NCI-H128 (cell line): Measurements from ENCODE around the gene PARD3.
A peak's percentile ranks its signal among the peaks of the same experiment; 100 is the strongest.
"Not testable (repeated sequence)": the region's sequence is repeated elsewhere in the genome, so short reads cannot be mapped to it uniquely, and the experiment has no call there.

ENCODE experiments used
- DNase-seq: peaks from one replicate; lab custom pipeline; 2025; ENCODE audit not compliant: unreplicated experiment; lab: John Stamatoyannopoulos, UW

Gene PARD3

DNA sequence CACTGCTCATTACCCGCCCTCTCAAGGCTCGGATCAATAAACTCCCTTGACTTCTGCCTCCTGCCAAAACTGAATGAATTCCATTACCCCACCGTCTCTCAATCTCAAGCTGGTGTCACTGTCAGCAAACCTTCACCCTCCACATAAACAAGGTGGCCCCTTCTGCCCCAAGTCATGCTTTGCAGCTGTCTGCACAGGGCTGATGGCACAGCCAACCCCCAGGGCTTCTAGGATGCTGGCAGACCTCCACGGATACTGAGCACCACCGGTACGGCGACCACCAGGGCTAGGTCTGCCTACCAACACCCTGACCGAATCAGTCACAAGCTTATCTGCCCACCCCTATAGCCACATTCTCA is 46.1 kb downstream of the PARD3 start:
- DNase-seq, result no peak

DNA sequence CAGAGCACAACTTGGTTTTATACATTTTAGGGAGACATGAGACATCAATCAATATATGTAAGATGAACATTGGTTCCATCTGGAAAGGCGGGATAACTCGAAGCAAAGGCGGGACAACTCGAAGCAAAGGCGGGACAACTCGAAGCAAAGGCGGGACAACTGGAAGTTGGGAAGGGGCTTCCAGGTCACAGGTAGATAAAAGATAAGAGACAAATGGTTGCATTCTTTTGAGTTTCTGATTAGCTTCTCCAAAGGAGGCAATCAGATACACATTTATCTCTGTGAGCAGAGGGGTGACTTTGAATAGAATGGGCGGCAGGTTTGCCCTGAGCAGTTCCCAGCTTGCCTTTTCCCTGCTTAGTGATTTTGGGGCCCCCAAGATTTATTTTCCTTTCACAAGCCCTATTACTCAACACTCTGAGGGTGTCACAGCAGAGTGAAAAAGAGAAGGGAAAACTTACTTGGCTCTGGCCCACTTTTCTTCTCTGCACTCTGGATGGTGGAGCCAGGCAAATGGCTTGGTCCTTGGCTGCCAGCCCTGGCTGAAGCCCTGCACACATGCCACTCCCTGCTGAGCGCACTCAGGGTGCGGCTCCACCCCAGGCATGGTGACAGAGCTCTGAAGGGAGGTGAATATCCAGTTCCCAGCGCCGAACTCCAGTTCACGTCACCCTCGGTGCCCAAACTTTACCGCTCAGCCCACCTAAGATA is 46.7 kb downstream of the PARD3 start:
- DNase-seq, result peak; percentile 9

GRCh38 chr10:34766811-34767494 is 48.1 kb downstream of the PARD3 start:
- DNase-seq, result no peak

GRCh38 chr10:34766266-34766600 is 48.9 kb downstream of the PARD3 start:
- DNase-seq, result no peak

DNA sequence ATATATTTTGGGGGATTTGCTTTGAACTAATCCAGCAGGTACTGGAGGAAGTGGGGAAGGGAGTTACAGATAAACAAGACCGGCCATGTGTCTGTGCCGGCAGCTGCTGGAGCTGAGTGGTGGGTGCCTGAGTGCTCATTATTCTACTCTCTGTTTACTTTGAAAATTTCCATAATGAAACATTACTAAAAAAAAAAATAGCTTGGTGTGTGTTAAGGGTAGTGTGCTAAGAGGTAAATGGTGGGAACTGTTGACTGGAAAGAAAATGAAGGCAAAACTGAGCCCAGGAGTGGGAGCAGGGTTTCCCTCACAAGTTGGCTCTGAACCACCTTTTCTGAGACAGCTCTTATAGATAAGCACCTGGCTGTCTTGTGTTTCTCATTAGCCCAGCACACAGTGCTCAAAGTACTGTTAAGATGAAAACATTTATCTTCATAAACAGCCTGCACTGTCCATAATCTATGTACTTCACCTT is 50.6 kb downstream of the PARD3 start:
- DNase-seq, result no peak

DNA sequence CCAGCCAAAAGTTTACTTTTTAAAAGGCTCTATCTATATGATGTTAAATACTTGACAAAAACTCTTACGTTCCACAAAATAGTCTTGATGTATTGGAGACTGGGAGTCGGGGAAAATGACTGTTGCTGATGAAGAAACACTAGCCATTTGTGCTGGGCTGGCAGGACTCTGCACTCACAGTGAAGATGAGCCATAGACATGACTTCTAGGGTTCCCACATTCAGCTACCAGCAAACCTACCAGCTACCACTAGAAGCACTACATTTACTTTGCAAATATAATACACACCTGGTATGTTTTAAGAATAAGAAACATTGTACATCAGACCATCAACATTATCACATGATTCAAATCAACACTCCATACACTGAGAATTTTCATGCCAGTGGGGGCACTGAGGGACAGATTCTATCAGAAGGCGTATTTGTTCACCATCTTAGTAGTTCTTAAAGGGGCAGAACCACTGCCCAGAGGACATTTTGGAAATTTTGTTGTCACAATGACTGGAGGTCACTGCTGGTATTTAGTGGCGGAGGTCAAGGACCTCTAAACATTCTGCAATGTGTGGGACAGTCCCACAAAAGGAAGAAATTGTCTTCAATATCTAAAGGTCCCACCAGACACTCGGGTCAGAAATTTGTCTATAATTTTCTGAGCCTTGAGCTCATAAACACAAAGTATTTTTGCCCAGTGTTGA is 52.3 kb downstream of the PARD3 start:
- DNase-seq, result no peak

DNA sequence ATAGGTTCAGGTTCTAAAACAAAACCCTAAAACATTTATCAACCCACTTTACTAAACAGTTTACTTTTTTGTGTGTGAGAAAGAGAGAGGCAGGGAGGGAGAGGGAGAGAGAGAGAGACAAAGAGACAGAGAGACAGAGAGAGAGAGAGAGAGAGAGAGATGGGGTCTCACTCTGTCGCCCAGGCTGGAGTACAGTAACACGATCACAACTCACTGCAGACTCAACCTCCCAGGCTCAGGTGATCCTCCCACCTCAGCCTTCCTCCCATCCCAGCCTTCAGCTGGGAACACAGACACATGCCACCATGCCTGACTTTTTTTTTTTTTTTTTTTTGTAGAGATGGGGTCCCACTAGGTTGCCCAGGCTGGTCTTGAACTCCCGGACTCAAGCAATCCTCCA is 52.9 kb downstream of the PARD3 start:
- no peak for DNase-seq

DNA sequence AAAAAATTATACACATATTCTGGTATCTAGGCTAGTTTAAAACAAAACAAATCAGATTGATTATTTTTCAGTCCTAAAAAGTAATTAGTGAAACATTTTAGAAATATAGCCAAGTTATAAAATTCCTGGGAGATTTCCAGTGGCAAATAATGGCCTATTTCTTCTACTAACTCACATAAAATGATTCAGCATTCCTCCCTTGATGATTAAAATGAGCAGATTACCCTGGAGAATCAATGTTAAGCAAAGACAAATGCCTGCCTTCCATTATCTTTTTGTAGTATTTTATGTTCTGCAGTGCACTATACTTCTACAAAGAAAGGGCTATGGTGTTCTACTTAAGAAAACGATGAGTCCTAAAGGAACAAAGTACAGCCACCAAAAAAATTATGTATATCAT is 53.6 kb downstream of the PARD3 start:
- no peak for DNase-seq

- DNase-seq, result no peak
Measured at GRCh38 chr10:34760606-34761005, 54.5 kb downstream of the PARD3 start.

- DNase-seq, result no peak
Measured at GRCh38 chr10:34759837-34760215, 55.3 kb downstream of the PARD3 start.

- no peak for DNase-seq
Measured at GRCh38 chr10:34759161-34759836, 55.8 kb downstream of the PARD3 start.

DNA sequence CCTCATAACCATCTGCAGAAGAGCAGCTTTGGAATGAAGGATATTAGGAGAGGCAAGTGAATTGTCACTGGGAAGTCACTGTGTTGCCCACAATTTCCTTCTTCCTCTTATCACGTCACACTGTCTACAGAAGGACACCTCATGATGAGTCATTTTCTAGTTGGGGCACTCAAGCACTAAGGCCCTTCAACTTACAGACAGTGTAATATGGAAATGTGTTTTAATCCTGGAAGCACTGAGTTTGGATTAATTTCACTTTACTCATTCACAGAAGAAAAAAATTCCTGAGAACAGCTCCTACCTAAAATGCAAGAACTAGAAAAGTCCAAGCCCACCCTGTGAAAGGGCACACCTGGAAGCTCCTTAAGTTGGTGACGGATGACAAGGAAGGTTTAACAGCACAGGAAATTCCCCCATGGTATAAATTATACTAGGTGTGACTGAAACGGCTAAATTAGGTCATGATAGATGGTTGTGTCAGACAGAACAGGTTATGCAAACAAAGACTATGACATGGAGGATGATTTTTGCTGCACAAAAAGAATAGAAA is 56.6 kb downstream of the PARD3 start:
- no peak for DNase-seq

DNA sequence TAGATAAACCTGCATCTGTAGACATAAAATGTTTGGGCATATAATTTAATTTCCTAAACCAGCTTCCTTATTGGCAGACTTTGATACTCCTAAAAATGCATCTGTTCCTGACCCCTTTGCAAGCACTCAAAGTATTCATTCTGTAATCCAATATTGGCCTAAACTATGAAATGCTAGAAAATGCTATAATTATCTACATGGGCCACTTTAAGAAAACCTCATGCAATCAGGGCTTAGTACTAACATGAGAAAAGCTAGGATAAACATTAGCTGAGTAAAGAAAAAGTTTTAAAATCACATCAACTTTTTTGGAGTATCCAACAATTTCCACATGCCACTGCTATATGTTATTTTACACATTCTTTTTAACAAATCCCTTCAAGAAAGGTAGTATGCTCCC is 57.2 kb downstream of the PARD3 start:
- no peak for DNase-seq

GRCh38 chr10:34757181-34757580 is 57.9 kb downstream of the PARD3 start:
- DNase-seq, result not testable (repeated sequence)

DNA sequence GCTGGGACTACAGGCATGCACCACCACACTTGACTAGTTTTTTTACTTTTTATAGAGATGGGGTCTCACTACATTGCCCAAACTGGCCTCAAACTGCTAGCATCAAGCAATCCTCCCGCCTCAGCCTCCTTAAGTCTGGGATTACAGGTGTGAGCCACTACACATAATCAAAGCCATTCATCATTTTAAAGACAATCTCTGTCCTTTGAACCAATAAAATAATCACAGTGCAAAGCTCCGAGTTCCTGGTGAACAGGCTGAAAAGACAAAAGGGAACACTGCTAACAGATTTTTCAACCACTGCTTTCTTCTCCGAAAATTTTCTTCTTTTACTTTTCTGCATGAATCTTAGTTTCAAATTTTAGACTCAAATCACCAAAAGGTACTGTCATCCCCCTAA is 58.5 kb downstream of the PARD3 start:
- DNase-seq, result no peak

DNA sequence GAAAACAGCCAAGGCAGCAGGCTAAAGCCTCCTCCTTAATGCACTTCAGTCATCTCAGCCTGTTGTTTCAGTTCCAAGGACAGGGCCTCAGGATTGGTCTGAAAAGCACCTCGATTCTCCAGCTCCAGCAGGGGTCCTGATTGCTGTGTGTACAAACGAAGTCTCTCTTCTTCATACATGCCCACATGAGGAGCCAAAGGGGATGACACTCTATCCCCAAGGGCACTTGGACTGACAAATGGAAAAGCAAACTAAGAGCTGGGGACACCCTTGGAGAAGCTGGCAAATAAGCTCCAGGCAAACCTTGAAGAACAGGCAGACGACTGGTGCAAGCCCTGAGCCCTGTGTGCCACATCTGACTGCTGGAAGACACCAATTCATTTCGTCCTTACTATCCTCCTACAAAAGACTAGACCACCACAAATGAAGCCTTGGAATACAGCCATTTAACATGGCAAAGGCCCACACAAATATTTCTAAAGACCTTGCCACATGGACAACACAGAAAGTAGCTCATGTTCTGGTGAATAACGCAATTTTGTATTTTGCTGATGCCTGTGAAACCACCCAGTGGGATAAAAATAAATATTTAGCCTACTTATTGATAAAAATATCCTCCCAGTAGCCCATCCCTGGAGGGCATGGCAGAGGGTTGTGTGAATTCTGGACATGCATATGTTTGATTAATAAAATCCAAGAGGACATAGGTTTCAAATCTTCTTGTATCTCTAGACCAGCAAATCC is 61.9 kb downstream of the PARD3 start:
- DNase-seq, result no peak

- no peak for DNase-seq
Measured at GRCh38 chr10:34751272-34751671, 63.8 kb downstream of the PARD3 start.

DNA sequence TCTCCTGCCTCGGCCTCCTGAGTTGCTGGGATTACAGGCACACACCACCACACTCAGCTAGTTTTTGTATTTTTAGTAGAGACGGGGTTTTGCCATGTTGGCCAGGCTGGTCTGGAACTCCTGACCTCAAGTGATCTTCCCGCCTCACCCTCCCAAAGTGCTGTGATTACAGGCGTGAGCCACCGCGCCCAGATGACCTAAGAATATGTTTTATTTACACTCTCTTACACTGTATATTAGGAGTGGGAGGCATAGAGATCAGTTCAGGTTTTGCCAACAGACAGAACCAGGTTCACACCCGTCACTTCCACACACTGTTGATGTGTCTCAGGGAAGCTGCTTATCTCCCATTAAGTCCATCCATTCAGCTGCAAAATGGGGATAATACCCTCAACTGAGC is 64.3 kb downstream of the PARD3 start:
- DNase-seq, result not testable (repeated sequence)

DNA sequence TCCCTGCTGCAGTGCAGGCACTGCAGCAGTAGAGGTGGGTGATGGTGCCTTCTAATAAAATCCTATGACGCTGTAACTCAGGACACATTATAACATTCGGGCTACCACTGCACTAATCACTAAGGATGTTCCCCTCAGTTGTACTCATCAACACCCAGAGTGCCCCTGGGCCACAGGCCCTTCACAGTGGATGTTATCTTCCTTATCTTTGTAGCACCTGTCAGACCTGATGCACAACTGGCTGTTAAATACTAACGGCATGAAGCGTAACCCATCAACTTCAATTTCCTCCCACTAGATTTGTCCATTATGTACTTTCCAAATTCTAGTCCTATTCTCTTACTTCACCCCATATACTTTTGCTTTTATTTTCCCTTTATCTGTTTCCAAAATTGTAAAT is 66.3 kb downstream of the PARD3 start:
- DNase-seq, result no peak

- no peak for DNase-seq
Measured at GRCh38 chr10:34748357-34748756, 66.7 kb downstream of the PARD3 start.

GRCh38 chr10:34746094-34746493 is 69.0 kb downstream of the PARD3 start:
- no peak for DNase-seq
